Measurements from ENCODE around the gene SIK3. TPM values are rescaled to one million over a fixed set of nuclear protein-coding genes. Genes with fewer than 3 reads are reported as not detected.

SIK3 gene
- total and polyA plus RNA-seq, 8 donors: 11.1 to 27.3 (median 24.0) TPM

DNA sequence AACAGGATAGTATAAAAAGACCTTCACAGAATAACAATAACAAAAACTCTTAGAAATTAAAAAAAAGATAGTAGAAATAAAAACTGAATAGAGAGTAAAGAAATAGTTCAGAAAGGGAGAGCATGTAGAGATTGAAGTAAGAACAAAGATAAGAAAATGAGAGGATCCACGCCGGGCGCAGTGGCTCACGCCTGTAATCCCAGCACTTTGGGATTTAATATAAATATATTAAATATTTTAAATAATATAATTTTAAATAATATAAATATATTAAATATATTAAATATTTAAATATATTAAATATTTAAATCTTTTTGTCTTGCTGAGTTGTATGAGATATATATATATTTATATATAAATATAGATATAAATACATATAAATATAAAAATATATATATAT, 286.1 kb downstream of the SIK3 start:
- Histone ChIP-seq H3K4me1 (peaks cover 15 to 30% (median 17%) of the 10 kb centered on the region in 3 donors), H3K27ac (no peak overlapping the region), H3K4me3 (no peak overlapping the region), H3K9me3 (no peaks in the 10 kb centered on the region), H3K27me3 (no peaks in the 10 kb centered on the region), H3K36me3 (no peaks in the 10 kb centered on the region)
- FAIRE-seq (peak; percentile 99), DNase-seq (no peak), ATAC-seq (no peak)
- no peak for TF ChIP-seq CTCF (IDR thresholded peaks at IDR 0.05)
- WGBS, 2 donors: 95 to 100% methylated on average over 4 of the region's 4 CpGs
- intact Hi-C loops (cut with DNase I): no loop called here

- FAIRE-seq (no peak), ATAC-seq (no peak), DNase-seq (no peak)
- Histone ChIP-seq H3K4me3 (no peak overlapping the region), H3K4me1 (peaks cover 15 to 34% (median 17%) of the 10 kb centered on the region in 3 donors), H3K27ac (no peak overlapping the region), H3K27me3 (no peaks in the 10 kb centered on the region), H3K36me3 (no peaks in the 10 kb centered on the region), H3K9me3 (no peaks in the 10 kb centered on the region)
- TF ChIP-seq CTCF (IDR thresholded peaks at IDR 0.05): no peak
- intact Hi-C loops (cut with DNase I): no loop called here
- WGBS, 2 donors: 80 to 91% methylated on average over 3 of the region's 3 CpGs
Observed at GRCh38 chr11:116811194-116811593, 287.0 kb downstream of the SIK3 start.

- FAIRE-seq: no peak
- peak in 5 of 6 donors; percentile 73 to 79 (median 77) for DNase-seq
- intact Hi-C loops (cut with DNase I): no loop called here
- Histone ChIP-seq H3K4me3 (no peak overlapping the region), H3K4me1 (peaks cover 15 to 39% (median 17%) of the 10 kb centered on the region in 3 donors), H3K27ac (peak overlapping the region; percentile 39 to 77 (median 70)), H3K36me3 (no peaks in the 10 kb centered on the region), H3K27me3 (no peaks in the 10 kb centered on the region), H3K9me3 (no peaks in the 10 kb centered on the region)
- 18% methylated on average over 14 of the region's 14 CpGs for WGBS, 2 donors
- no peak for TF ChIP-seq CTCF (IDR thresholded peaks at IDR 0.05)
- peak; percentile 86 to 95 (median 88) for ATAC-seq
Observed at GRCh38 chr11:116808262-116809175, 289.7 kb downstream of the SIK3 start.

- Histone ChIP-seq H3K27ac (peak overlapping the region in 2 of 4 donors; percentile 39 to 77), H3K4me1 (peaks cover 15 to 39% (median 17%) of the 10 kb centered on the region in 3 donors), H3K36me3 (no peaks in the 10 kb centered on the region), H3K4me3 (no peak overlapping the region), H3K9me3 (no peaks in the 10 kb centered on the region), H3K27me3 (no peaks in the 10 kb centered on the region)
- 56 to 61% methylated on average over 6 of the region's 6 CpGs for WGBS, 2 donors
- intact Hi-C loops (cut with DNase I): no loop called here
- peak in 1 of 4 donors; percentile 0 for ATAC-seq
- peak in 3 of 6 donors; percentile 50 to 69 (median 65) for DNase-seq
- no peak for FAIRE-seq
- no peak for TF ChIP-seq CTCF (IDR thresholded peaks at IDR 0.05)
Observed at GRCh38 chr11:116807601-116808261, 290.5 kb downstream of the SIK3 start.
